SU-DHL-6 (cell line): ENCODE data around the gene UBAC2.

Source experiments
- EZH2phosphoT487 ChIP-seq: fragments of 200-600 bp; sonication (generic), shearing (Covaris generic); conservative IDR thresholded peaks from 2 replicates; pipeline ENCODE4 v1.6.1; 2018; ENCODE audit warnings: mild to moderate bottlenecking, antibody characterized with exemption, low read length, moderate library complexity, mixed read lengths
- TF ChIP-seq, protein P1 (sequence below): fragments of 200-600 bp; sonication (generic); IDR thresholded peaks from one replicate; pipeline ENCODE4 v1.5.1; 2017; ENCODE audit warnings: antibody characterized with exemption, mild to moderate bottlenecking, low read length, moderate library complexity; ENCODE audit not compliant: insufficient read depth, poor library complexity, severe bottlenecking

DNA sequence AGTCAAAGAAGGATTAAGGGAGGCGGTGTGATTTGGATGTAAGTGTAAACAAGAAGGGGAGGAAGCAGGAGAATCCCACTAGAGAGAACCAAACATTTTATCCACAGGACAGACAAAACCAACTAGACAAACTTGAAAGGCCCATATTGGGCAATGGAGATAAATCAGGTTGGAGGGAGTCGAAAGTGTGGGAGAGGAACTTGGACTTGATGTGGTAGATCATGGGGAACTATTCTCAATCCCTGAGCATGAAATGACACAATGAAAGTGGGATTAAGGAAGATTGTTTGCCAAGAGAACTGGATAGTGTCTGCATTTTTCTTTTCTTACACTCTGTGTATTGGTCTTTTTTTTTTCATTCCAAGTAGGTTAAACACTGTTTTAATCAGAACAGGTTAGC lies 88.6 kb downstream of the UBAC2 start:
- TF ChIP-seq, protein P1, sequence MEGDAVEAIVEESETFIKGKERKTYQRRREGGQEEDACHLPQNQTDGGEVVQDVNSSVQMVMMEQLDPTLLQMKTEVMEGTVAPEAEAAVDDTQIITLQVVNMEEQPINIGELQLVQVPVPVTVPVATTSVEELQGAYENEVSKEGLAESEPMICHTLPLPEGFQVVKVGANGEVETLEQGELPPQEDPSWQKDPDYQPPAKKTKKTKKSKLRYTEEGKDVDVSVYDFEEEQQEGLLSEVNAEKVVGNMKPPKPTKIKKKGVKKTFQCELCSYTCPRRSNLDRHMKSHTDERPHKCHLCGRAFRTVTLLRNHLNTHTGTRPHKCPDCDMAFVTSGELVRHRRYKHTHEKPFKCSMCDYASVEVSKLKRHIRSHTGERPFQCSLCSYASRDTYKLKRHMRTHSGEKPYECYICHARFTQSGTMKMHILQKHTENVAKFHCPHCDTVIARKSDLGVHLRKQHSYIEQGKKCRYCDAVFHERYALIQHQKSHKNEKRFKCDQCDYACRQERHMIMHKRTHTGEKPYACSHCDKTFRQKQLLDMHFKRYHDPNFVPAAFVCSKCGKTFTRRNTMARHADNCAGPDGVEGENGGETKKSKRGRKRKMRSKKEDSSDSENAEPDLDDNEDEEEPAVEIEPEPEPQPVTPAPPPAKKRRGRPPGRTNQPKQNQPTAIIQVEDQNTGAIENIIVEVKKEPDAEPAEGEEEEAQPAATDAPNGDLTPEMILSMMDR, result no peak
- TF ChIP-seq EZH2phosphoT487, result no peak
